ENCODE data around the gene RDH14. TPM values are rescaled to one million over a fixed set of nuclear protein-coding genes. Genes with fewer than 3 reads are reported as not detected.

The RDH14 gene
- total and polyA plus RNA-seq, 3 donors from 2014 or later: 30.7 to 40.1 (median 37.2) TPM

DNA sequence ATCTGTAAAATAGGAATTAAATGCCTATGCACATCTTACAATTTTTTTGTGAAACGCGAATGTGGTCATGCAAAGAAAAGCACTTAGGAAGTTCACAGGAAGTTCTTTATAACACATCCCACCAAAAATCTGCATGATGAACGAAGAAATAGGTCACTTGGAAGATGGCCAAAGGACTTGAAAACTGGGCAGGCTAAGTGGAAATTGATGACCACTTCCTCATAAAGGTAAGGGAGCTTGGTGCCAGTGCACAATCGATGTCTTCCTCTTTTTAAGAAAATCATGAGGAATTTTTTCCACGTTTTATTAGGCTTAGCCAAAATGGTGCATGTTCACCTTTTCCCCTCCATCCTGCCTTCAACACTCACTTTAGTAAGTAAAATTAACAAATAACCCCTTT is 37.2 kb upstream of the RDH14 start:
- Histone ChIP-seq H3K27me3 (no peaks in the 10 kb centered on the region), H3K9me3 (no peaks in the 10 kb centered on the region), H3K27ac (no peak overlapping the region), H3K4me1 (peaks cover 13% of the 10 kb centered on the region), H3K36me3 (ENCODE audit: low read depth, missing control alignments) (no peaks in the 10 kb centered on the region), H3K4me3 (no peak overlapping the region)
- intact Hi-C loops (cut with DNase I; ENCODE audit: low total_unique reads): no loop called here
- WGBS, 2 donors: 75 to 77% methylated on average over 5 of the region's 5 CpGs
- DNase-seq: no peak
- TF ChIP-seq CTCF (IDR thresholded peaks at IDR 0.05): no peak
- no peak for TF ChIP-seq POLR2A (IDR thresholded peaks at IDR 0.05)

DNA sequence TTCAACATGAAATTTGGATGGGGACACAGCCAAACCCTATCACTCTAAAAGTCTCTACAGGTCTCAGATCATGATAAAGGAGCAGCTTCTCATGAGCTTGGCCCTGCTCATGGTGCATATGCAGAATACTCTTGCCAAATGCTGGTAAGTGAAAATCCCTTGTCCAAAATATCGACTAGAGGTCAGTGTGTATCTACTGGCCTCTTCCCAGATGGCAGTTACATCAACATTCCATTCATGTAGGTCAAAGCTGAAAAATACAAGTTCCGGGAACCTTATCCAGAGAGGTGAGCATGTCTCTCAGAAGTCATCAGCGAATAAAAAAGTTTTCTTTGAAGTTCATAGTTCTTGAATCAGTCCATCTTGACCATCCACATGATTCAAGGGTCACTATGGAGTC is 36.5 kb upstream of the RDH14 start:
- Histone ChIP-seq H3K9me3 (no peaks in the 10 kb centered on the region), H3K4me3 (no peak overlapping the region), H3K27ac (no peak overlapping the region), H3K4me1 (peaks cover 13% of the 10 kb centered on the region), H3K27me3 (no peaks in the 10 kb centered on the region), H3K36me3 (ENCODE audit: low read depth, missing control alignments) (no peaks in the 10 kb centered on the region)
- TF ChIP-seq CTCF (IDR thresholded peaks at IDR 0.05) (no peak), POLR2A (IDR thresholded peaks at IDR 0.05) (no peak)
- DNase-seq: no peak
- 51 to 81% methylated on average over 3 of the region's 3 CpGs for WGBS, 2 donors
- intact Hi-C loops (cut with DNase I; ENCODE audit: low total_unique reads): no loop called here

DNA sequence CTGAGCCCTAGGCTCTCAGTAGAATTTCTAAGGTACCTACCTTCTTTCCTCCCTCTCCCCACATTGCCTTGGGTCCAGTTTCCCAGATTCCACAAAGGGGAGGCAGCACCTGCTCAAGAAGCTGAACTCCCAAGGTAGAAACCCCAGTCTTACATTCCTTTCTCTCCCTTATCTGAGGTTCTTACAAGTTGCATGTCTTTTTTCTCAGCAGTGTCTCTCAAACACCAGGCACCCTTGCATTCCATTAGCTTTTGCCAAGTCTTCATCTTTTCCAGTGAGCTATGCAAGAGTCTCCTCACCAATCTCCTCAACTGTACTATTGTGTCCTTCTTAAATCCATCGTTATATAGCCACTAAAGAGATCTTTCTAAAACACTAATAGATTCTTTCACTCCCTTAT is 33.0 kb upstream of the RDH14 start:
- no peaks in the 10 kb centered on the region for H3K27me3 ChIP-seq
- WGBS, 2 donors: 93 to 95% methylated on average over 1 of the region's 1 CpG
- DNase-seq: no peak
- peaks cover 1% of the 10 kb centered on the region for H3K4me1 ChIP-seq
- H3K36me3 ChIP-seq (ENCODE audit: low read depth, missing control alignments): no peaks in the 10 kb centered on the region
- TF ChIP-seq CTCF (IDR thresholded peaks at IDR 0.05): no peak
- no peak for TF ChIP-seq POLR2A (IDR thresholded peaks at IDR 0.05)
- H3K9me3 ChIP-seq: no peaks in the 10 kb centered on the region
- no peak overlapping the region for H3K4me3 ChIP-seq
- intact Hi-C loops (cut with DNase I; ENCODE audit: low total_unique reads): no loop called here
- H3K27ac ChIP-seq: no peak overlapping the region

DNA sequence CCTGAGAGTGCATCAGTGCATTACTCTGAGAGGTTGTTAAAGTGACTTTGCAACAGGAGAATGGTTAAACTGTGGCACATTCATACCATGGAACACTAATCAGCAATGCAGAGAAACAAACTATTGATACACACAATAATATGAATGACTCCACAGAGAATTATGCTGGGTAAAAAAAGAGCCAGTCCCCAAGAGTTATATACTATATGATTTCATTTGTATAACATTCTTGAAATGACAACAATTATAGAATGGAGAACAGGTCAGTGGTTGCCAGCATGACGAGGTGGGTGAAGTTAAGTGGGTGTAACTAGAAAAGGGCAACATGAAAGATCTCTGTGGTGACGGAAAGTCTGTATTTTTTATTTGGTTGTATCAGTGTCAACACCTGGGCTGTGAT is 31.9 kb upstream of the RDH14 start:
- Histone ChIP-seq H3K27me3 (no peaks in the 10 kb centered on the region), H3K4me3 (no peak overlapping the region), H3K9me3 (no peaks in the 10 kb centered on the region), H3K4me1 (no peaks in the 10 kb centered on the region), H3K36me3 (ENCODE audit: low read depth, missing control alignments) (no peaks in the 10 kb centered on the region), H3K27ac (no peak overlapping the region)
- intact Hi-C loops (cut with DNase I; ENCODE audit: low total_unique reads): no loop called here
- WGBS, 2 donors: 93 to 94% methylated on average over 2 of the region's 2 CpGs
- no peak for DNase-seq
- TF ChIP-seq POLR2A (IDR thresholded peaks at IDR 0.05) (no peak), CTCF (IDR thresholded peaks at IDR 0.05) (no peak)

DNA sequence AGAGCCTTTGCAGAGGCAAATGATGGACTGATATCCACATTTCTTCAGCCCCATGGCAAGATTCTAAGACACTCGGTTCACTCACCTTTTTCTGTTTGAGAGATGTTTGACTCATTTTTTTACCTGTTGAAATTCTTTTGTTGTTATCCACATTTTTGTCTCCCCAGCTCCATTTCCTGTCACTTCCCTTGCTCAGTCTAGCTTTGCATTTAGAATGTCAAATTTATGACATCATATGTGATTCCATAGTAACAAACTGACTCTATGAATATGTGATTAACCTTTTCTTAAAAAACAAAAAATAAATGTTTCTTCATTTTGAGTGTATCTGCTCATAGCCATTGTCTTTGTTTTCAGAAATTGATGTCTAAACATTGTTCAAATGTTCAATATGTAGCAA is 28.9 kb upstream of the RDH14 start, which contains the start of gene NT5C1B:
Gene NT5C1B, minus strand, starts transcription at position 216 of the 400 bp plus-strand sequence. Its CDS starts 101 bp downstream, at position 115.
- Histone ChIP-seq H3K9me3 (no peaks in the 10 kb centered on the region), H3K4me1 (no peaks in the 10 kb centered on the region), H3K36me3 (ENCODE audit: low read depth, missing control alignments) (no peaks in the 10 kb centered on the region), H3K27me3 (no peaks in the 10 kb centered on the region), H3K4me3 (no peak within 1 kb of the TSS), H3K27ac (no peak within 1 kb of the TSS)
- WGBS, 2 donors: 86 to 89% methylated on average over 1 of the region's 1 CpG
- no peak for DNase-seq
- TF ChIP-seq CTCF (IDR thresholded peaks at IDR 0.05) (no peak), POLR2A (IDR thresholded peaks at IDR 0.05) (no peak)
- intact Hi-C loops (cut with DNase I; ENCODE audit: low total_unique reads): no loop called here

All from testis (tissue), 3 donors.